ENCODE results near the gene ARMC5.

DNA sequence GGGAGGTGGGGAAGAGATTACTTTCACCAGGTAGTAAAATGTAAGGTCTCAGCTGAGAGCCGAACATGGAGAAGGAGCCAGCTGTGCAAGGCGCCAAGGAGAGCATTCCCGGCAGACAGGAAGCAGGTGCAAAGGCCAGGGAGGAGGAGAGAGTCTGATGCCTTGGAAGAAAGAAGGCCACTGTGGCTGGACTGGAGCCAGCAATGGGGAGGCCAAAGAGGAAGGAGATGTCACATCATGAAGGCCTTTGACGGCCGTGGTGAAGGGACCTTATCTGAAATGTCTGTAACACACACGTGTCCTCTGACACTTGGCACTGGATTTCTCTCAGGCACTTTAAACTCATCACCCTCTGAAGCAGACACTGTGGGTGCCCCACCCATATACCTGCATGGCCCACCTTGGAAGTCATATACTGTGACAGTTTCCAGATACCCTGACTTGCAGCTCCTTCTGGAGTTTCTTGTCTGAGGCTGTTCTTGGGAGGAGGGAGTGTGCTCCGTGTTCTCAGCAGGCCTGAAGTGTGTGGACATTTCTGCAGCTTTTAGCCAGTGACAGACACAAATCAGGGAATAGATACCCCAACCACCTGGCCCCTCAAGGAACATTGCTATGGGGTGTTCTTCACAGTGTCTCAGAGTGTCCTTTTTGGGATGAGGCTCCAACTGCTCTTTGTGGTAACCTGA, 21.7 kb downstream of the ARMC5 start:
- TF ChIP-seq POLR2A (IDR thresholded peaks at IDR 0.05; ENCODE audit: low read depth, low read length) (no peak), ZNF384 (IDR thresholded peaks at IDR 0.05; ENCODE audit: borderline replicate concordance, low read depth, low read length) (no peak), TCF7 (IDR thresholded peaks at IDR 0.05; ENCODE audit: borderline replicate concordance) (no peak), CEBPB (IDR thresholded peaks at IDR 0.05; ENCODE audit: borderline replicate concordance in 1 of 2, low read depth in 2 of 2, low read length in 2 of 2) (no peak), SIN3A (IDR thresholded peaks at IDR 0.05; ENCODE audit: low read depth, low read length) (no peak)
- TF ChIP-seq, protein P1, sequence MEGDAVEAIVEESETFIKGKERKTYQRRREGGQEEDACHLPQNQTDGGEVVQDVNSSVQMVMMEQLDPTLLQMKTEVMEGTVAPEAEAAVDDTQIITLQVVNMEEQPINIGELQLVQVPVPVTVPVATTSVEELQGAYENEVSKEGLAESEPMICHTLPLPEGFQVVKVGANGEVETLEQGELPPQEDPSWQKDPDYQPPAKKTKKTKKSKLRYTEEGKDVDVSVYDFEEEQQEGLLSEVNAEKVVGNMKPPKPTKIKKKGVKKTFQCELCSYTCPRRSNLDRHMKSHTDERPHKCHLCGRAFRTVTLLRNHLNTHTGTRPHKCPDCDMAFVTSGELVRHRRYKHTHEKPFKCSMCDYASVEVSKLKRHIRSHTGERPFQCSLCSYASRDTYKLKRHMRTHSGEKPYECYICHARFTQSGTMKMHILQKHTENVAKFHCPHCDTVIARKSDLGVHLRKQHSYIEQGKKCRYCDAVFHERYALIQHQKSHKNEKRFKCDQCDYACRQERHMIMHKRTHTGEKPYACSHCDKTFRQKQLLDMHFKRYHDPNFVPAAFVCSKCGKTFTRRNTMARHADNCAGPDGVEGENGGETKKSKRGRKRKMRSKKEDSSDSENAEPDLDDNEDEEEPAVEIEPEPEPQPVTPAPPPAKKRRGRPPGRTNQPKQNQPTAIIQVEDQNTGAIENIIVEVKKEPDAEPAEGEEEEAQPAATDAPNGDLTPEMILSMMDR (IDR thresholded peaks at IDR 0.05 in 2 of 3, conservative IDR thresholded peaks at IDR 0.05 in 1 of 3; ENCODE audit: control insufficient read depth in 2 of 3, extremely low read depth in 1 of 3, insufficient read depth in 1 of 3, low read depth in 3 of 3, low read length in 3 of 3), result no peak

Measured in GM12878 (cell line).